Dendritic cell treated with granulocyte-macrophage colony-stimulating factor and Interleukin-4, amounts not matched to agents 40 ng/mL and 50 ng/mL, for 4 days (primary cell): ENCODE data around the gene FRMPD2.

ENCODE experiments used
- H3K27ac Mint-ChIP-seq: one replicate; pipeline ENCODE4 v1.8.0; 2022; ENCODE audit warnings: mild to moderate bottlenecking, mixed read lengths
- H3K27me3 Mint-ChIP-seq: one replicate; pipeline ENCODE4 v1.8.0; 2022; ENCODE audit warnings: mild to moderate bottlenecking, mixed read lengths
- H3K36me3 Mint-ChIP-seq: one replicate; pipeline ENCODE4 v1.8.0; 2022; ENCODE audit warnings: low read depth, mixed read lengths
- H3K4me1 Mint-ChIP-seq: one replicate; pipeline ENCODE4 v1.8.0; 2022; ENCODE audit warnings: low read depth, mixed read lengths
- H3K4me3 Mint-ChIP-seq: one replicate; pipeline ENCODE4 v1.8.0; 2022; ENCODE audit warnings: mild to moderate bottlenecking, moderate library complexity, mixed read lengths
- H3K9me3 Mint-ChIP-seq: one replicate; pipeline ENCODE4 v1.8.0; 2022; ENCODE audit warnings: mixed read lengths
- intact Hi-C: fragments of 100-400 bp; cut with micrococcal nuclease; formaldehyde crosslinking; loops from one replicate; pipeline ENCODE4 v1.15.0; 2022

FRMPD2 gene

GRCh38 chr10:48240196-48240595 is 34.3 kb downstream of the FRMPD2 start:
- Mint-ChIP-seq H3K36me3 (no peaks in the 10 kb centered on the region), H3K4me3 (no peak overlapping the region), H3K27ac (no peak overlapping the region), H3K4me1 (no peaks in the 10 kb centered on the region), H3K27me3 (peaks cover 2% of the 10 kb centered on the region), H3K9me3 (no peaks in the 10 kb centered on the region)
- intact Hi-C loops: no loop called here

DNA sequence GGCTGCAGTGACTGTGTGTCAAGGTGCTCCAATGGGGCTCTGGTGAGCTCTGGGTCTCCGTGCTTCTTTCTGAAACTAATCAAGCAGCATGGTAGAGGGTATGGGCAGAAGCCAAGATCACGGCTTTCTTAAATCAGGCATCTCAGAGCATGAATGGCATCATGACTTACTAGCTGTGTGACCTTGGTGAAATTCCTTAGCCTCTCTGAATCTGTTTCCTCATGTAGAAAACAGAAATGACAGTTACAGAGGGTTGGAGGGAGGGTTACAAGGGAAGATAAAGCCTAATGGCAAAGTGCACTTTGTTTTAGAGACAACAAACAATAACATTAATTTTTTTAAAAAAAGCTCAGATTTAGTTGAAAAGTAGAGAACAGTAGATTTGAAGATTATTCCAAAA is 34.9 kb downstream of the FRMPD2 start:
- peaks cover 2% of the 10 kb centered on the region for H3K27me3 Mint-ChIP-seq
- no peaks in the 10 kb centered on the region for H3K9me3 Mint-ChIP-seq
- no peaks in the 10 kb centered on the region for H3K36me3 Mint-ChIP-seq
- no peak overlapping the region for H3K27ac Mint-ChIP-seq
- intact Hi-C loops: no loop called here
- H3K4me3 Mint-ChIP-seq: no peak overlapping the region
- H3K4me1 Mint-ChIP-seq: no peaks in the 10 kb centered on the region

- no peak overlapping the region for H3K27ac Mint-ChIP-seq
- no peaks in the 10 kb centered on the region for H3K4me1 Mint-ChIP-seq
- H3K9me3 Mint-ChIP-seq: no peaks in the 10 kb centered on the region
- H3K4me3 Mint-ChIP-seq: no peak overlapping the region
- peaks cover 2% of the 10 kb centered on the region for H3K27me3 Mint-ChIP-seq
- no peaks in the 10 kb centered on the region for H3K36me3 Mint-ChIP-seq
- intact Hi-C loops: no loop called here
Observed at GRCh38 chr10:48238826-48239520, 35.5 kb downstream of the FRMPD2 start.

- no peaks in the 10 kb centered on the region for H3K4me1 Mint-ChIP-seq
- no peak overlapping the region for H3K4me3 Mint-ChIP-seq
- H3K9me3 Mint-ChIP-seq: no peaks in the 10 kb centered on the region
- intact Hi-C loops: no loop called here
- H3K27me3 Mint-ChIP-seq: peaks cover 1% of the 10 kb centered on the region
- no peaks in the 10 kb centered on the region for H3K36me3 Mint-ChIP-seq
- no peak overlapping the region for H3K27ac Mint-ChIP-seq
Observed at GRCh38 chr10:48237259-48238250, 36.9 kb downstream of the FRMPD2 start.

DNA sequence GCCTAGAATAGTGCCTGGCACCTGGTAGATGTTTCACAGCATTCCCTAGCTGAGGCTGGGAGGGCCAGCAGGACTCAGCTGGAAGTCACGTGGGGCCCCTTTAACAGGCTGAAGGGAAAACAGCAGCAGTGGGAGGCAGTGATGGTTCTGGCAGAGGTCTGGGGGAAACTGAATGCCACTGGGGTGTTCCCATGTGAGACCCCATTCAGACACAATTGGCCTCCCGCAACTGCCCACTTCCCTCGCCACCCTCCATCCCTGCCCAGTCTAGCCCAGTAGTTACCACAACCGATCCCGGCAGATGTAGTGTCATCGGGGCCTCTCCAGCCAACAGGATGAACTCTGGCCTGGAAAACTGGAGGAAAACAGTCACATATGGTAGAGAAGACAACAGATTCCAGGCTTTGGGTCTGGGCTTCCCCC is 38.3 kb downstream of the FRMPD2 start:
- no peak overlapping the region for H3K4me3 Mint-ChIP-seq
- H3K27ac Mint-ChIP-seq: no peak overlapping the region
- H3K36me3 Mint-ChIP-seq: no peaks in the 10 kb centered on the region
- peaks cover 1% of the 10 kb centered on the region for H3K27me3 Mint-ChIP-seq
- intact Hi-C loops: no loop called here
- no peaks in the 10 kb centered on the region for H3K9me3 Mint-ChIP-seq
- H3K4me1 Mint-ChIP-seq: no peaks in the 10 kb centered on the region

GRCh38 chr10:48235501-48235900 is 39.0 kb downstream of the FRMPD2 start:
- no peaks in the 10 kb centered on the region for H3K4me1 Mint-ChIP-seq
- no peak overlapping the region for H3K4me3 Mint-ChIP-seq
- peaks cover 1% of the 10 kb centered on the region for H3K27me3 Mint-ChIP-seq
- H3K36me3 Mint-ChIP-seq: no peaks in the 10 kb centered on the region
- no peak overlapping the region for H3K27ac Mint-ChIP-seq
- intact Hi-C loops: no loop called here
- no peaks in the 10 kb centered on the region for H3K9me3 Mint-ChIP-seq

- intact Hi-C loops: no loop called here
- Mint-ChIP-seq H3K9me3 (no peaks in the 10 kb centered on the region), H3K36me3 (no peaks in the 10 kb centered on the region), H3K27me3 (peaks cover 1% of the 10 kb centered on the region), H3K27ac (no peak overlapping the region), H3K4me1 (no peaks in the 10 kb centered on the region), H3K4me3 (no peak overlapping the region)
Observed at GRCh38 chr10:48234787-48235186, 39.7 kb downstream of the FRMPD2 start.

- no peaks in the 10 kb centered on the region for H3K36me3 Mint-ChIP-seq
- no peak overlapping the region for H3K27ac Mint-ChIP-seq
- H3K27me3 Mint-ChIP-seq: peaks cover 1% of the 10 kb centered on the region
- intact Hi-C loops: no loop called here
- H3K4me1 Mint-ChIP-seq: no peaks in the 10 kb centered on the region
- no peaks in the 10 kb centered on the region for H3K9me3 Mint-ChIP-seq
- H3K4me3 Mint-ChIP-seq: no peak overlapping the region
Observed at GRCh38 chr10:48234295-48234694, 40.2 kb downstream of the FRMPD2 start.

DNA sequence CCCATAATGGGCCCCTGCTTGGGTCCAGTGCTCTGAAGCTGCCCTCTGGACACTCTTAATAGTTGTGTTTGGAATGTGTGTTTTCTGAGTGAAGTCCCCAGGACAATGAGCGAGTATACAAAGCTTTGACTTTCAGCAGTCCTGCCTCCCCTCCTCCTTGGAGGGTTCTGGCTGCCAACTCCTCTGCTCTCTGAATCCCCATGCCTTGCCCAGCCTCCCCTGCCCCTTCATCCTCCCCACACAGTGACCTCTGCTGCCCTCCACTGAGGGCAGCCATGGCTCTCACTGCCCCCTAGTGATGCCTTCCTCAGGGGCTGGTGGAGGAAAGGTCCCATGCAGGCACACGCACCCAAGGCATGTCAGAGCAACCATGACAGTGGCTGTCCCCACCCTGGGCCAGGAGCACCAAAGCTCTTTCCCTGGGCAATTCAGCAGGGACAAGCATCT is 40.9 kb downstream of the FRMPD2 start:
- Mint-ChIP-seq H3K36me3 (no peaks in the 10 kb centered on the region), H3K4me3 (no peak overlapping the region), H3K27me3 (peaks cover 1% of the 10 kb centered on the region), H3K9me3 (no peaks in the 10 kb centered on the region), H3K4me1 (no peaks in the 10 kb centered on the region), H3K27ac (no peak overlapping the region)
- intact Hi-C loops: no loop called here

DNA sequence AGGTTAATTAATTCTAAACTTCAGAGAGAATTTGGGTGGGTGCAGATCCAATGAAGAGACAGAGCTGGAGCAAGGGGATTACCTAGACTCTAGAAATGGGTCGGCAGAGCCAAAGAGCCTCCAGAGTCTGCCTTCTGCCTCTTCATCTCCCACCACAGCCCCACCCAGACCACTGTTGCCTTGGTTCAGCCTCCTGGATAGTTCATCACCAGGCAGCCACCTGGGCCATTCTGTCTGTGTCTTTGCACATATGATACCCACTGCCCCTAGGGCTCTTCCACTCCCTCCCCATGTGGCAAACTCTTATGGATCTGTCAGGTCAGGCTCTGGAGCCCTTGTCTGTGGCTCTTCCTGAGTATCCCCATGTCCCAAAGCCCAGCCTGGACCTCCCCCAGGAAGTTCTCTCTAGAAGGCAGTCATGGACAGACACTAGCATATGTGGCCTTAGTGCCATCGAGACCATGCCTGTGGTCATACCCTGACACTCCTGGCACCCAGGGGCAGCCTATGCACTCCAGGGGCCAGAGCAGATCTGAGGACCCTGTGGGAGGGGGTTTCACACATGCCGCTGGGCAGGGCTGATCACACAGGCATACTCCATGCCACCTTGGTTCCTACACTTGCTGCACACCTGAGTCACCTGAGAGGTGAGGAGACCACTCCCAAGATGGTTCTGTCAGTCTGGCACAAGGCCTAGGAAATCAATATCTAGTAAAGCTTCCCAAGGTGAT is 41.6 kb downstream of the FRMPD2 start:
- intact Hi-C loops: no loop called here
- Mint-ChIP-seq H3K9me3 (no peaks in the 10 kb centered on the region), H3K4me3 (no peak overlapping the region), H3K4me1 (no peaks in the 10 kb centered on the region), H3K36me3 (no peaks in the 10 kb centered on the region), H3K27ac (no peak overlapping the region), H3K27me3 (peaks cover 1% of the 10 kb centered on the region)

- intact Hi-C loops: no loop called here
- no peak overlapping the region for H3K27ac Mint-ChIP-seq
- H3K27me3 Mint-ChIP-seq: peaks cover 1% of the 10 kb centered on the region
- no peaks in the 10 kb centered on the region for H3K36me3 Mint-ChIP-seq
- H3K4me1 Mint-ChIP-seq: no peaks in the 10 kb centered on the region
- no peak overlapping the region for H3K4me3 Mint-ChIP-seq
- H3K9me3 Mint-ChIP-seq: no peaks in the 10 kb centered on the region
Observed at GRCh38 chr10:48231699-48232315, 42.7 kb downstream of the FRMPD2 start.

- peaks cover 1% of the 10 kb centered on the region for H3K27me3 Mint-ChIP-seq
- no peaks in the 10 kb centered on the region for H3K9me3 Mint-ChIP-seq
- H3K27ac Mint-ChIP-seq: no peak overlapping the region
- no peaks in the 10 kb centered on the region for H3K4me1 Mint-ChIP-seq
- no peak overlapping the region for H3K4me3 Mint-ChIP-seq
- H3K36me3 Mint-ChIP-seq: no peaks in the 10 kb centered on the region
- intact Hi-C loops: no loop called here
Observed at GRCh38 chr10:48231178-48231577, 43.3 kb downstream of the FRMPD2 start.

DNA sequence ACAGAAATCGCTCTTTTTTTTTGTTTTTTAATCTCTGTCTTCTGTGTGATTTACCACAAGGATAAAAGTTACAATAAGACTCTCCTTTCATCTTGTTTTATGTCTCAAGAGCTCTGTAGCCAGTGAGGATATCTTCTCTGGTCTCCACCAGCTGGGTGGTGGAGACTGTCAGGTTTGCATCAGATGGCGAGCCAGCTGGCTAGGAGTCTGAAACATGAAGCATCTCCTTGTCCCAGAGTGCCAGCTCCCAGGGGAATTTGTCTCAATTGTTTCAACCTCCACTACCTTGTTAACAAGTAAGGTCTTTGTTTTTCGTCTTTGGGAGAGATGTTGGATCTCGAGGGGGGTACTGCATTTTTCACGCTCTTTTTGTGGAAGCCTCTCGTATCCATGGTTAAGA is 47.3 kb downstream of the FRMPD2 start:
- peaks cover 7% of the 10 kb centered on the region for H3K27me3 Mint-ChIP-seq
- no peaks in the 10 kb centered on the region for H3K4me1 Mint-ChIP-seq
- H3K9me3 Mint-ChIP-seq: no peaks in the 10 kb centered on the region
- intact Hi-C loops: no loop called here
- no peak overlapping the region for H3K4me3 Mint-ChIP-seq
- H3K27ac Mint-ChIP-seq: no peak overlapping the region
- H3K36me3 Mint-ChIP-seq: no peaks in the 10 kb centered on the region
